ENCODE data around the gene IGFBP4. TPM values are rescaled to one million over a fixed set of nuclear protein-coding genes. Genes with fewer than 3 reads are reported as not detected.

Gene IGFBP4
- 257 and 308 TPM in 2 replicates for total RNA-seq (2012; rRNA removed)
- 1,187 TPM in 2 replicates for polyA plus RNA-seq (2012; rRNA removed)
- polyA plus RNA-seq (2012; cell fraction: cytosol; rRNA removed), result 1,397 and 1,707 TPM in 2 replicates
- 452 and 510 TPM in 2 replicates for polyA plus RNA-seq (2012; cell fraction: nucleus; rRNA removed; ENCODE audit: low replicate concordance)
- Bru-seq, nascent RNA, result percentile 99 among the genes with signal in this experiment
- BruChase-seq, experiment 1, labeled RNA remaining after a 6-hour chase, result percentile 100 among the genes with signal in this experiment
- BruChase-seq, experiment 2, labeled RNA remaining after a 2-hour chase, result percentile 99 among the genes with signal in this experiment
- long read RNA-seq, transcript IGFBP4-201 (4 exons, 2,200 nt), result major isoform, 6,454 of 7,552 reads
- long read RNA-seq, partial matches to known transcripts, result 962 of 7,552 reads
- long read RNA-seq, other reads (novel, unspliced or antisense), result 136 of 7,552 reads

DNA sequence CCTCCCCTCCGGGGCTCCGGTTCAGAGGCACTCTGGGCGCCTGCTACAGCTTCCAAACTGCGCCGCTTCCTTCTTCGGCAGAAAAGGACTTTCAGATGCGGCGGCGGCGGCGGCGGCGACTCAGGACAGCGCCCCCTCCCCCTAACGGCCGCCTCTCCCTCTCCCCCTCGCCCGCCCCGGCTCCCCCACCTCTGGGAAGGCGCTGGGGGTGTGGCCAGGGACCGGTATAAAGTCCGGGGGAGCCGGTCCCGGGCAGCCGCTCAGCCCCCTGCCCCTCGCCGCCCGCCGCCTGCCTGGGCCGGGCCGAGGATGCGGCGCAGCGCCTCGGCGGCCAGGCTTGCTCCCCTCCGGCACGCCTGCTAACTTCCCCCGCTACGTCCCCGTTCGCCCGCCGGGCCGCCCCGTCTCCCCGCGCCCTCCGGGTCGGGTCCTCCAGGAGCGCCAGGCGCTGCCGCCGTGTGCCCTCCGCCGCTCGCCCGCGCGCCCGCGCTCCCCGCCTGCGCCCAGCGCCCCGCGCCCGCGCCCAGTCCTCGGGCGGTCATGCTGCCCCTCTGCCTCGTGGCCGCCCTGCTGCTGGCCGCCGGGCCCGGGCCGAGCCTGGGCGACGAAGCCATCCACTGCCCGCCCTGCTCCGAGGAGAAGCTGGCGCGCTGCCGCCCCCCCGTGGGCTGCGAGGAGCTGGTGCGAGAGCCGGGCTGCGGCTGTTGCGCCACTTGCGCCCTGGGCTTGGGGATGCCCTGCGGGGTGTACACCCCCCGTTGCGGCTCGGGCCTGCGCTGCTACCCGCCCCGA lies at the start of gene IGFBP4:
IGFBP4 (plus strand) TSS at position 255 of the 792 bp plus-strand sequence; CDS start at position 541, 286 bp downstream.
- peaks cover 20% of the 10 kb centered on the region for H3K4me1 ChIP-seq (ENCODE audit: control insufficient read depth, insufficient read depth, low read length)

More for the DNA sequence above, at the start of gene IGFBP4:
- peak within 1 kb of the TSS; percentile 25; the same call in 2 of the 3 replicates for H2BK15ac ChIP-seq (ENCODE audit: low read depth, low read length)
- peaks cover 11% of the 10 kb centered on the region for H3K9me1 ChIP-seq (ENCODE audit: insufficient read depth, low read length)
- BruUV-seq (replicated peaks), result TSS peak; percentile 96
- no peaks in the 10 kb centered on the region for H3K27me3 ChIP-seq (ENCODE audit: control insufficient read depth, insufficient read depth, low read length)
- H3K23ac ChIP-seq (ENCODE audit: low read depth, low read length), result peak within 1 kb of the TSS; percentile 84
- dilution Hi-C loops (cut with HindIII; ENCODE audit: low sequenced_read_pairs, unreplicated experiment) (no loop called here), in situ Hi-C loops (cut with MboI; ENCODE audit: low sequenced_read_pairs) (loop anchor here (5.0 kb wide), 1 partner anchor 89 kb away; no protein-coding TSS in a partner anchor), intact Hi-C loops (cut with micrococcal nuclease) (loop anchor here (1.0 kb wide), 1 partner anchor 90 kb away; no protein-coding TSS in a partner anchor)
- 1% methylated on average over 62 of the region's 98 CpGs; no CpG with 5 or more reads in 1 of the 2 experiments for WGBS, 2 experiments (ENCODE audit: extremely low coverage in 2 of 2, insufficient read length in 1 of 2)
- peak within 1 kb of the TSS; percentile 98 for H3K9ac ChIP-seq (ENCODE audit: low read depth, low read length)
- H3K18ac ChIP-seq (ENCODE audit: low read depth, low read length), result peak within 1 kb of the TSS; percentile 86
- H2AFZ ChIP-seq (replicated peaks; ENCODE audit: low read length, poor library complexity), result peak within 1 kb of the TSS; percentile 90
- peak within 1 kb of the TSS; percentile 84 for H3K56ac ChIP-seq (ENCODE audit: extremely low read depth, insufficient read depth, low read length)
- no peaks in the 10 kb centered on the region for H3K9me3 ChIP-seq (ENCODE audit: control insufficient read depth, insufficient read depth, low read length)
- peak within 1 kb of the TSS; percentile 76 for H2BK120ac ChIP-seq (ENCODE audit: low read depth, low read length)
- peak within 1 kb of the TSS; percentile 98 for H3K4me3 ChIP-seq (ENCODE audit: insufficient read depth, low read depth, low read length)
- H4K91ac ChIP-seq (ENCODE audit: insufficient read depth, low read depth, low read length), result peak within 1 kb of the TSS; percentile 85
- H3K36me3 ChIP-seq (ENCODE audit: control insufficient read depth, insufficient read depth, low read length), result peaks cover 30% of the 10 kb centered on the region
- H3K14ac ChIP-seq (replicated peaks; ENCODE audit: low read depth, low read length), result peak within 1 kb of the TSS; percentile 96
- H3K79me1 ChIP-seq (ENCODE audit: low read depth in 1 of 2, low read length in 2 of 2), result peaks cover 6 to 49% of the 10 kb centered on the region in 2 experiments; a peak in 2 of 4 replicates
- ATAC-seq (ENCODE audit: low read depth) (peak; percentile 84), DNase-seq (peak; percentile 71)
- H3K4me2 ChIP-seq (ENCODE audit: low read depth, low read length), result peak within 1 kb of the TSS; percentile 87
- H4K8ac ChIP-seq (ENCODE audit: low read depth in 2 of 2, low read length in 2 of 2), result peak within 1 kb of the TSS; percentile 56 to 95
- H2BK20ac ChIP-seq (ENCODE audit: low read depth, low read length), result peak within 1 kb of the TSS; percentile 14; the same call in 1 of the 2 replicates
- peak within 1 kb of the TSS; percentile 80 for H2AK5ac ChIP-seq (ENCODE audit: low read depth, low read length)
- H4K5ac ChIP-seq (ENCODE audit: low read depth, low read length), result peak within 1 kb of the TSS; percentile 82
- CTCF ChIA-PET, result interaction anchor here (0.6 to 2.4 kb wide), 3 partner anchors 33 to 117 kb away, joined by 3 to 11 read pairs (median 3); no protein-coding TSS in a partner anchor
- peak within 1 kb of the TSS; percentile 81 for H3K4ac ChIP-seq (ENCODE audit: low read depth, low read length)
- H4K20me1 ChIP-seq (ENCODE audit: insufficient read depth, low read length), result peaks cover 46% of the 10 kb centered on the region
- peak within 1 kb of the TSS; percentile 80 for H3K27ac ChIP-seq (ENCODE audit: insufficient read depth, low read length)
- peak within 1 kb of the TSS; percentile 92 for H2AK9ac ChIP-seq (replicated peaks; ENCODE audit: low read depth, low read length, poor library complexity)
- POLR2A ChIA-PET (ENCODE audit: unreplicated experiment), result interaction anchor here (0.6 to 1.6 kb wide), 8 partner anchors 26 to 159 kb away, joined by 3 to 5 read pairs (median 4); partner anchors contain the start of gene TOP2A
- H2BK5ac ChIP-seq (ENCODE audit: low read depth, low read length, poor library complexity, severe bottlenecking), result peak within 1 kb of the TSS; percentile 76
- TF ChIP-seq MAFK (IDR thresholded peaks at IDR 0.05; ENCODE audit: low read depth, low read length) (no peak), POLR2A (IDR thresholded peaks at IDR 0.05; ENCODE audit: low read depth, low read length) (peak; percentile 94), RFX5 (IDR thresholded peaks at IDR 0.05; ENCODE audit: low read depth, low read length) (no peak), BHLHE40 (IDR thresholded peaks at IDR 0.05; ENCODE audit: low read depth, low read length) (no peak), SMC3 (IDR thresholded peaks at IDR 0.05; ENCODE audit: low read depth, low read length) (peak; percentile 55), RAD21 (IDR thresholded peaks at IDR 0.05; ENCODE audit: low read length) (peak; percentile 49), CEBPB (IDR thresholded peaks at IDR 0.05; ENCODE audit: low read depth, low read length) (peak; percentile 92), MXI1 (IDR thresholded peaks at IDR 0.05; ENCODE audit: borderline replicate concordance, low read depth, low read length) (peak; percentile 81; the same call in 1 of the 2 replicates), MAZ (IDR thresholded peaks at IDR 0.05; ENCODE audit: borderline replicate concordance, low read depth, low read length) (peak; percentile 68; the same call in 1 of the 2 replicates)
- TF ChIP-seq, protein P1, sequence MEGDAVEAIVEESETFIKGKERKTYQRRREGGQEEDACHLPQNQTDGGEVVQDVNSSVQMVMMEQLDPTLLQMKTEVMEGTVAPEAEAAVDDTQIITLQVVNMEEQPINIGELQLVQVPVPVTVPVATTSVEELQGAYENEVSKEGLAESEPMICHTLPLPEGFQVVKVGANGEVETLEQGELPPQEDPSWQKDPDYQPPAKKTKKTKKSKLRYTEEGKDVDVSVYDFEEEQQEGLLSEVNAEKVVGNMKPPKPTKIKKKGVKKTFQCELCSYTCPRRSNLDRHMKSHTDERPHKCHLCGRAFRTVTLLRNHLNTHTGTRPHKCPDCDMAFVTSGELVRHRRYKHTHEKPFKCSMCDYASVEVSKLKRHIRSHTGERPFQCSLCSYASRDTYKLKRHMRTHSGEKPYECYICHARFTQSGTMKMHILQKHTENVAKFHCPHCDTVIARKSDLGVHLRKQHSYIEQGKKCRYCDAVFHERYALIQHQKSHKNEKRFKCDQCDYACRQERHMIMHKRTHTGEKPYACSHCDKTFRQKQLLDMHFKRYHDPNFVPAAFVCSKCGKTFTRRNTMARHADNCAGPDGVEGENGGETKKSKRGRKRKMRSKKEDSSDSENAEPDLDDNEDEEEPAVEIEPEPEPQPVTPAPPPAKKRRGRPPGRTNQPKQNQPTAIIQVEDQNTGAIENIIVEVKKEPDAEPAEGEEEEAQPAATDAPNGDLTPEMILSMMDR (conservative IDR thresholded peaks at IDR 0.05; ENCODE audit: low read depth, low read length), result peak; percentile 54
